Measurements from ENCODE around the gene C3orf49.

Gene C3orf49

GRCh38 chr3:63847718-63848450 lies 28.8 kb downstream of the C3orf49 start:
- TF ChIP-seq Cebpa-rat (IDR thresholded peaks at IDR 0.05) = no peak
- peaks cover 63% of the 10 kb centered on the region for H3K36me3 ChIP-seq
- no peaks in the 10 kb centered on the region for H3K4me1 ChIP-seq
- peaks cover 76% of the 10 kb centered on the region for H4K20me1 ChIP-seq
- no peak overlapping the region for H3K9ac ChIP-seq
- no peak overlapping the region for H3K4me2 ChIP-seq
- no peaks in the 10 kb centered on the region for H3K27me3 ChIP-seq
- H3K9me3 ChIP-seq = peaks cover 6% of the 10 kb centered on the region
- no peak overlapping the region for H3K27ac ChIP-seq
- H3K4me3 ChIP-seq = no peak overlapping the region

- Histone ChIP-seq H3K4me3 (no peak overlapping the region), H3K9me3 (no peaks in the 10 kb centered on the region), H3K27ac (no peak overlapping the region), H3K36me3 (peaks cover 62% of the 10 kb centered on the region), H3K27me3 (no peaks in the 10 kb centered on the region), H3K4me1 (no peaks in the 10 kb centered on the region), H3K9ac (no peak overlapping the region), H3K4me2 (no peak overlapping the region), H4K20me1 (peaks cover 85% of the 10 kb centered on the region)
- TF ChIP-seq Cebpa-rat (IDR thresholded peaks at IDR 0.05) = no peak
Measured at GRCh38 chr3:63849175-63849574, 30.1 kb downstream of the C3orf49 start.

- Histone ChIP-seq H3K9ac (no peak overlapping the region), H3K4me3 (no peak overlapping the region), H4K20me1 (peaks cover 88% of the 10 kb centered on the region), H3K4me1 (no peaks in the 10 kb centered on the region), H3K9me3 (no peaks in the 10 kb centered on the region), H3K4me2 (no peak overlapping the region), H3K27me3 (no peaks in the 10 kb centered on the region), H3K36me3 (peaks cover 50% of the 10 kb centered on the region), H3K27ac (no peak overlapping the region)
- TF ChIP-seq Cebpa-rat (IDR thresholded peaks at IDR 0.05) = no peak
Measured at GRCh38 chr3:63851287-63851686, 32.2 kb downstream of the C3orf49 start.

GRCh38 chr3:63853106-63853505 lies 34.0 kb downstream of the C3orf49 start:
- Histone ChIP-seq H3K4me1 (no peaks in the 10 kb centered on the region), H3K4me2 (no peak overlapping the region), H3K36me3 (peaks cover 45% of the 10 kb centered on the region), H3K27ac (no peak overlapping the region), H3K9me3 (no peaks in the 10 kb centered on the region), H3K27me3 (no peaks in the 10 kb centered on the region), H3K4me3 (no peak overlapping the region), H4K20me1 (peaks cover 89% of the 10 kb centered on the region), H3K9ac (no peak overlapping the region)
- no peak for TF ChIP-seq Cebpa-rat (IDR thresholded peaks at IDR 0.05)

GRCh38 chr3:63855333-63855940 lies 36.3 kb downstream of the C3orf49 start:
- no peak for TF ChIP-seq Cebpa-rat (IDR thresholded peaks at IDR 0.05)
- Histone ChIP-seq H3K27ac (no peak overlapping the region), H3K36me3 (peaks cover 44% of the 10 kb centered on the region), H3K9ac (no peak overlapping the region), H3K4me3 (no peak overlapping the region), H3K27me3 (no peaks in the 10 kb centered on the region), H3K4me2 (no peak overlapping the region), H3K9me3 (no peaks in the 10 kb centered on the region), H3K4me1 (no peaks in the 10 kb centered on the region), H4K20me1 (peaks cover 96% of the 10 kb centered on the region)

- Histone ChIP-seq H3K4me3 (no peak overlapping the region), H3K9ac (no peak overlapping the region), H3K36me3 (peaks cover 25% of the 10 kb centered on the region), H3K27ac (no peak overlapping the region), H3K4me1 (peaks cover 12% of the 10 kb centered on the region), H4K20me1 (peaks cover 94% of the 10 kb centered on the region), H3K9me3 (no peaks in the 10 kb centered on the region), H3K4me2 (no peak overlapping the region), H3K27me3 (no peaks in the 10 kb centered on the region)
- no peak for TF ChIP-seq Cebpa-rat (IDR thresholded peaks at IDR 0.05)
Measured at GRCh38 chr3:63857311-63857710, 38.2 kb downstream of the C3orf49 start.

GRCh38 chr3:63860776-63861175 lies 41.7 kb downstream of the C3orf49 start:
- Histone ChIP-seq H3K4me3 (no peak overlapping the region), H3K4me2 (no peak overlapping the region), H3K36me3 (0 out of 2 replicates have a peak, but pooled peaks cover 5% of the 10 kb centered on the region), H3K27me3 (no peaks in the 10 kb centered on the region), H3K4me1 (peaks cover 28% of the 10 kb centered on the region), H4K20me1 (peaks cover 65% of the 10 kb centered on the region), H3K9me3 (no peaks in the 10 kb centered on the region), H3K9ac (no peak overlapping the region), H3K27ac (no peak overlapping the region)
- TF ChIP-seq Cebpa-rat (IDR thresholded peaks at IDR 0.05) = no peak

GRCh38 chr3:63861306-63861705 lies 42.2 kb downstream of the C3orf49 start:
- H3K4me2 ChIP-seq = 0 out of 2 replicates have a peak overlapping the region, but pooled peaks have one; percentile 94
- no peak overlapping the region for H3K27ac ChIP-seq
- no peaks in the 10 kb centered on the region for H3K9me3 ChIP-seq
- H4K20me1 ChIP-seq = peaks cover 65% of the 10 kb centered on the region
- peaks cover 30% of the 10 kb centered on the region for H3K4me1 ChIP-seq
- H3K27me3 ChIP-seq = no peaks in the 10 kb centered on the region
- no peak for TF ChIP-seq Cebpa-rat (IDR thresholded peaks at IDR 0.05)
- H3K36me3 ChIP-seq = peaks cover 9% of the 10 kb centered on the region; the same call in 1 of the 2 replicates
- H3K9ac ChIP-seq = no peak overlapping the region
- H3K4me3 ChIP-seq = no peak overlapping the region

- Histone ChIP-seq H3K4me2 (peak overlapping the region; percentile 94), H4K20me1 (peaks cover 62% of the 10 kb centered on the region), H3K9me3 (no peaks in the 10 kb centered on the region), H3K9ac (peak overlapping the region; percentile 99), H3K36me3 (peaks cover 15% of the 10 kb centered on the region; the same call in 1 of the 2 replicates), H3K27me3 (no peaks in the 10 kb centered on the region), H3K4me3 (peak overlapping the region; percentile 80), H3K4me1 (peaks cover 30% of the 10 kb centered on the region), H3K27ac (peak overlapping the region; percentile 98)
- no peak for TF ChIP-seq Cebpa-rat (IDR thresholded peaks at IDR 0.05)
Measured at GRCh38 chr3:63862804-63863149, 43.7 kb downstream of the C3orf49 start.

All from BLaER1 (cell line).